Right lung (tissue), 5 donors: ENCODE results near the gene HPD. TPM values are rescaled to one million over a fixed set of nuclear protein-coding genes. Genes with fewer than 3 reads are reported as not detected.

Experiments used
- DNase-seq, 2 donors: peaks; one replicate each; pipeline ENCODE4 v3.0.0-alpha.2; 2013
- polyA plus RNA-seq, 5 donors: library from polyadenylated mRNA; unstranded; fragments of 120-200 nt; gene quantifications; one replicate each; pipeline versions ENCODE4 v1.2.1 to v1.2.3, GENCODE V29; 2013; ENCODE audit warnings: inconsistent platforms in 1 of 5, low replicate concordance in 1 of 5; ENCODE audit not compliant: insufficient read length in 5 of 5, insufficient read depth in 1 of 5

The HPD gene
- polyA plus RNA-seq, 5 donors, result 0.08 to 0.34 (median 0.10) TPM; not detected in 2

GRCh38 chr12:121811434-121812319 lies 47.0 kb downstream of the HPD start:
- peak in 1 of 2 donors; percentile 74 for DNase-seq

GRCh38 chr12:121810833-121811433 lies 47.7 kb downstream of the HPD start:
- DNase-seq, result no peak

GRCh38 chr12:121810234-121810817 lies 48.3 kb downstream of the HPD start:
- no peak for DNase-seq

- no peak for DNase-seq
These were observed 48.9 kb downstream of the HPD start for GRCh38 chr12:121809712-121810116.

- no peak for DNase-seq
These were observed 50.0 kb downstream of the HPD start for GRCh38 chr12:121808623-121809022.

- DNase-seq, result no peak
These were observed 50.9 kb downstream of the HPD start for GRCh38 chr12:121807642-121808347.

- no peak for DNase-seq
These were observed 51.9 kb downstream of the HPD start for GRCh38 chr12:121806546-121807423.

GRCh38 chr12:121806009-121806545 lies 52.6 kb downstream of the HPD start:
- no peak for DNase-seq

GRCh38 chr12:121805171-121806008 lies 53.3 kb downstream of the HPD start:
- DNase-seq, result no peak

GRCh38 chr12:121804417-121805111 lies 54.1 kb downstream of the HPD start:
- DNase-seq, result no peak

GRCh38 chr12:121803861-121804416 lies 54.7 kb downstream of the HPD start, which contains the start of gene SETD1B:
Gene SETD1B, plus strand, starts transcription at chr12:121804009. Its CDS starts 729 bp downstream, at chr12:121804738.
- DNase-seq, result no peak

- peak; percentile 96 to 97 for DNase-seq
These were observed 55.6 kb downstream of the HPD start for GRCh38 chr12:121802843-121803698.

GRCh38 chr12:121802485-121802842 lies 56.2 kb downstream of the HPD start:
- no peak for DNase-seq

- no peak for DNase-seq
These were observed 56.8 kb downstream of the HPD start for GRCh38 chr12:121801595-121802484.

- DNase-seq, result no peak
These were observed 57.7 kb downstream of the HPD start for GRCh38 chr12:121800694-121801594.
